WTC11 (cell line): ENCODE measurements around the gene OPTN.

ENCODE experiments used
- CTCF ChIP-seq: fragments of 200-600 bp; IDR thresholded peaks from 2 replicates; pipeline ENCODE4 v1.8.0; 2022; ENCODE audit warnings: antibody characterized with exemption
- NR3C1 ChIP-seq: sonication (generic); formaldehyde crosslinking; conservative IDR thresholded peaks from 2 replicates; pipeline ENCODE4 v1.8.1; 2023; ENCODE audit warnings: low read depth, mild to moderate bottlenecking, missing genetic modification reagents

GRCh38 chr10:13106387-13107045, 6.6 kb downstream of the OPTN start:
- TF ChIP-seq CTCF (no peak), NR3C1 (CRISPR knock-in tag) (no peak)
